GM18868 (cell line): ENCODE measurements around the gene HNRNPLL.

Experiments
- ATAC-seq: cut with Tn5 transposase; IDR thresholded peaks from one replicate; pipeline ENCODE4 v1.9.1; 2021; ENCODE audit warnings: mild to moderate bottlenecking, moderate library complexity; ENCODE audit not compliant: unreplicated experiment

Gene HNRNPLL

GRCh38 chr2:38533757-38534545 lies 68.8 kb downstream of the HNRNPLL start:
- no peak for ATAC-seq

DNA sequence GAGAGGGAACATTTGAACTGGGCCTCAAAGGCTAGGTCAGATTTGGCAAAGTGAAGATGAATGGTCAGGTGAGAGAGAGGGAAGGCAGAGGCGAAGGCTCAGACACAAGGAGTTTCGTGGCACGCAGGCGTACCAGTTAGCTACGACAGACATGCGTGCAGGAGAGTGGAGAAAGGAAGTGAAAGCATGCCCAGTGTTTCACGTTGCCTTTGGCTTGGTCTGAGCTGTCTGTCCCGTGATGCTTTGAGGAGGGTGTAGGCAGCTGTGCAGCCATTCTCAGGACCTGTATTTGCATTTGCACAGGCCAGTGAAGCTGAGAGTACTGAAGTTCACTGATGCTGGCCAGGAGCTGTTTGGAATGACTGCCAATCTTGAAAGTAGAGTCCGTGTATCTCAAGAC lies 69.5 kb downstream of the HNRNPLL start:
- ATAC-seq, result peak; percentile 98

- ATAC-seq, result no peak
These were observed 70.4 kb downstream of the HNRNPLL start for GRCh38 chr2:38532366-38532765.

- no peak for ATAC-seq
These were observed 73.5 kb downstream of the HNRNPLL start for GRCh38 chr2:38529208-38529607.

- no peak for ATAC-seq
These were observed 74.2 kb downstream of the HNRNPLL start for GRCh38 chr2:38528534-38528933.

DNA sequence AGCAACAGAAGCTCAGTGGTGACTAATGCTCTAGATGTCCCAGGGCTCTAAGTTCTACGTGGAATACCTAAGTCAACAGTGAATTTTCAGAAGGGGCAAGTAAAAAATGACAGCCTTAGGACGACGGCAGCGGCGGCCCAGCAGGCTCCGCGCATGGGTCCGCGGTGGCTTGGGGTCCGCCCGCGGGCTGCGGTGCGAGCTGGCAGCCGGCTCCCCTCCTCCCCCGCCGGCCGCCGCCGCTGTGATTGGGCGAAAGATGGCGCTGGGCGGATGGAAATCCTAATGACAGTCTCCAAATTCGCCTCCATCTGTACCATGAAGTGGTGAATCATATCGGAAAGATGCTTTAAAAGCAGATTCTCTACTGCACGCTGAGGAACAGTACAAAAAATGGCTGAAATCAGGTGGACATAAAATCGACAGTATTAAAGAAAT lies 74.7 kb downstream of the HNRNPLL start:
- ATAC-seq, result peak; percentile 47

DNA sequence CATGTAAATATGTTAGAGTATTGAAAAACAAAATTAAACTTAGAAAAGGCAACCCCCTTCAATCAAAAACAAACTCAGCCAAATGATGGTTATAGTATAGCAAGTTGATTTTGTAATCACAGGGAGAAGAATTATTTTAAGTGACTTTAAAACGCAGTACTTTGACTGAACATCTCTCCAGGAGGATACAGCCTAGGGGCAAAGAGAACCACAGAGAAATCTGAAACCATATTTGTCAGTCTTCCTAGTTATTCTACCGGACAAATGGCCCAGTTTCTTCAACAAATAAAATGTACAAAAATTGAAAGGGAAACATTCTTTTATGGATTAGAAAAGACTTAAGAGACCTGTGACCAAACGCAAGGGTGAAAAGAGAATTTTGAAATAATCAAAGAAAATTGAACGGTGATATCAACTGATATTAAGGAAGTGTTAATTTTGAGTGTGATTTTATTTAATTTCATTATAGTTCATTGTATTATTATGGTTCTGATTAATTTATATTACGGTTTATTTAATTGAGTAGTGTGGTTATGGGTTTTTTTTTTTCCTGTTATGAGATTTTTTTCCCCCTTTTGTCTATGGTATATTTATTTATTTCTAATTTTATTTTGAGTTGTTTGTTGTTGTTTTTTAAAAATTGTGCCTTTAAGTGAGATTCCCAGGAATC lies 75.3 kb downstream of the HNRNPLL start:
- ATAC-seq, result no peak

DNA sequence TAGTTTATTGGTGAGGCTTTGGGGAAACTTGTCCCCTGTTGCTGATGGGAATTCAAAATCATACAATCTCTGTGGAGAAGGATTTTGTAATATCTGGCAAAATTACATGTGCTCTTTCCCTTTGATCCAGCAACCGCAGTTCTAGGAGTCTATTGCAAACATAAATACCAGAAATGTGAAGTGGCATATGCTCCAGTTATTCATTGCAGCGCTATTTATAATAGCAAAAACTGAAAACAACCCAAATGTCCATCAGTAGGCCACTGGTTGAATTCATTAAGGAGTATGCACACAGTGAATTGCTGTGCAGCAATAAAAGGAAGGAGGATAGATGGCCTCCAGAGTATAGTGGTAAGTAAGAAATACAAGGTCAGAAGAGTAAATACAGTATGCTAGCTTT lies 76.5 kb downstream of the HNRNPLL start:
- ATAC-seq, result no peak

DNA sequence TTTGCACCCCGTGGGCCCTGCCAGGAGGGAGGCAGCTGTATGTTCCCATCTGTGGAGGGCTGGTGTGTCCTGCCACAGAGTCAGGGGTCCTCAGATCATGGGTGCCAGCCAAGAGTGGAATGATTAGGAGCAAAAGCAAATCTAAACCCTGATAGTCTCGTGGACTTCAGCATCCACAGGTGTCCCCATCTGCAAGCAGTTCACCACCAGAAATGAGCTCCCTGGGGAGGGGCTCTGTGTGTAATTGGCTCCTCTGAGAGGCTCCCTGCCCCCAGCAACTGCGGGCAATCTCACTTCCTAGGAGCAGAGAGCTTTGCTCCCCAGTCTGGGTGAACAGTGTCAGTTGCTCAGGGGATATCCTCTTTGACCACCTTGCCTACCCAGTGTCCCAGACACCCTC lies 78.1 kb downstream of the HNRNPLL start:
- ATAC-seq, result no peak

GRCh38 chr2:38523728-38524437 lies 78.8 kb downstream of the HNRNPLL start:
- no peak for ATAC-seq

DNA sequence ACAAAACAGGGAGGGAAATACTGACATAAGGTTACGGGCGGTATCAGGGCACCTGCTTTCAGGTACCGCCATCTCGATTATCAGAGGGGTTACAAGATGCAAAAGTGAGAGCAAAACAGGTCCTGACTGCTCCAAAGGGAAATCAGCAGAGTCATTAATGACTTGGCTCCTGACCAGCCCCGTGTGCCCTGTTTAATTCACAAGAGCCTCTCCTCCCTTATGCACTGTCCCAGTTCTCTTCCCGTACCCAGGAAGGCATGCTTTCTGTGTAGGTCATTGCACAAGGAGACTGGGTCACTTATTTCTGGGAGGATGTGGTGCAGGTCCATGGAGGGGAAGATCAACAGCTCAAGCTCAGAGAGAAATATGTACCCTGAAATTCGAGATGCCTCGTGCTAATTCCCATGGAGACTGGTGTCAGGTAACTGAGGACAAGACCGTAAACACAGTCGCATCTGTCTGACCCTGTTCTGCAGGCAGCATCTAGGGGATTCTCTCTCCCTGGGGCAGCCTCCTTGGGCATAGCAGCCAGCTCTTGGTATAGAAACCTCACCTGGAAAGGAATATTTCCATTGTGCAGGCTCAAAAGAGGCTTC lies 79.9 kb downstream of the HNRNPLL start:
- no peak for ATAC-seq

- no peak for ATAC-seq
These were observed 80.9 kb downstream of the HNRNPLL start for GRCh38 chr2:38521835-38522234.

DNA sequence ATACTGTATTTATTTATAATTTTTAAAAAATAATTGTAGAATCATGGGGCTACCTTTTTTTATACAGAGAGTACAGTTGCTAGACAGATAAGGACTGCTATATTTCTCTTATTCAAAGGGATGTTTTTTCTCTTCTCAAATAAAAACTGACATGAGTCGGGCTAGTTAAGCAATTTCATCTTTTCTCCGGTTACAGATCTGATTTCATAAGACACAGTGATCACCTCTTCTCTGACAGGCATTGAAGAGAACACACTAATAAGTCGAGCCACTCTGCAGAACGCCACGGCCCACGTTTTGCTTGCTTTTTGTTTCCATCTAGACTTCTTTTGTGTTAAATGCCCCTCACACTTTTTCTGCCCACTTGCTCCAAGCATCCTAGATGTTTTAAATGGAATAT lies 85.4 kb downstream of the HNRNPLL start:
- no peak for ATAC-seq

GRCh38 chr2:38516526-38516925 lies 86.2 kb downstream of the HNRNPLL start:
- ATAC-seq, result no peak

DNA sequence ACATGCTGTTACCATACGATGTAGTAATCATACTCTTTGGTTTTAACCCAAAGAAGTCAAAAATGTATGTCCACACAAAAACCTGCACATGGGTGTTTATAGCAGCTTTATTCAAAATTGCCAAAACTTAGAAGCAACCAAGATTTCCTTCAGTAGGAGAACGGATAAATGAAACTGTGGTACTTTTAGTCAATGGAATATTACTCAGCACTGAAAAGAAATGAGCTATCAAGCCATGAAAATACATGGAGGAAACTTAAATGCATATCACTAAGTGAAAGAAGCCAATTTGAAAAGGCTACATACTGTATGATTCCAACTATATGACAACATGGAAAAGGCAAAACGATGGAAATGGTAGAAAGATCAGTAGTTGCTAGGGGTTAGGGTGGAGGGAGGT lies 86.6 kb downstream of the HNRNPLL start:
- no peak for ATAC-seq

DNA sequence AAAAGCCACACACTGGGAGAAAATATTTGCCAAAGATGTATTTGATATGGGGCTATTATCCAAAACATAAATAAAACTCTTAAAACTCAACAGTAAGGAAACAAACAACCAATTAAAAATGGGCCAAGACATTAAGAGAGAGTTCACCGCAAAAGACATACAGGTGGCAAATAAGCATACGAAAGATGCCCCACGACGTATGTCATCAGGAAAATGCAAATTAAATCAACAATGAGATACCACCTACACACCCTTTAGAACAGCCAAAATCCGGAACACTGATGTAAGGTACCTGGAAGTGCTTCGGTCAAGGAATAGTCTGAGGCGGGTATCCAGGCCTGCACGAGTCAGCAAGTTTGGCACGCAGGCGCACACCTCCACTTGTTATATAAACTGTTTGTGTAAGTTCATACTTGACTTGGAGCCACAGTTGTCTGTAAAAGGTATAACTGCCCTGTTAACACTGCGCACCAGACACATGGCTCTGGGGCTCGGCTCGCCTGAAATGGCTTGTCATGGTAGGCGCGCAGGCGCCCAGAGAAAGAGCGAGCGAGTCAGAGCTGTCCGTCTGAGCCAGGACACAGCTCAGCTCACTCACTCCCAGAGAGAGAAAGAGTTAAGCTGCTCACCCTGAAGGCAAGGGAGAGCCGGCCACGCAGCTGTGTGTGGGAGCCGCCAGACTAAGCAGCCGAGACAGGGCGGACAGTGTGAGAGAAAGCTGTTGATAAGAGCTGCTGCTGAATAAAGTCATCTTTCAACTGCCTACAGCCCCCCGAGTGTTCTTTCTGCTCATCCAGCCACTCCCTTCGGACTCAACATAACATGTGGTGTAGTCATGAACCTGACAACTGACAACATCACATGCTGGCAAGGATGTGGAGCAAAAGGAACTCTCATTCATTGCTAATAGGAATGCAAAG lies 87.3 kb downstream of the HNRNPLL start:
- ATAC-seq, result no peak

DNA sequence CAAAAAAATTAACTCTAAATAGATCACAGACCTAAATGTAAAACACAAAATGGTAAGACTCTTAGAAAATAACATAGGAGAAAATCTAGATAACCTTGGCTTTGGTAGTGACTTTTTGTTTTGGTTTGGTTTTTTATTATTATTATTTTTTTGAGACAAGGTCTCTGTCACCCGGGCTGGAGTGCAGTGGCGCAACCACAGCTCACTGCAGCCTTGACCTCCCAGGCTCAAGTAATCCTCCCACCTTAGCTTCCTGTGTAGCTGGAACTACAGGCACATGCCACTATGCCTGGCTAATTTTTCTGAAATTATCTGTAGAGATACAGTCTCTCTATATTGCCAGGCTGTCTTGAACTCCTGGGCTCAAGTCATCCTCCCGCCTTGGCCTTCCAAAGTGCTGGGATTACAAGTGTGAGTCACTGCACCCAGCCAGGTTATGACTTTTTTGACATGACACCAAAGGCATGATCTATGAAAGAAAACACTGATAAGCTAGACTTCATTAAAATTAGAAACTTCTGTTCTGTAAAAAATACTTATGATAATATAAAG lies 88.0 kb downstream of the HNRNPLL start:
- no peak for ATAC-seq

DNA sequence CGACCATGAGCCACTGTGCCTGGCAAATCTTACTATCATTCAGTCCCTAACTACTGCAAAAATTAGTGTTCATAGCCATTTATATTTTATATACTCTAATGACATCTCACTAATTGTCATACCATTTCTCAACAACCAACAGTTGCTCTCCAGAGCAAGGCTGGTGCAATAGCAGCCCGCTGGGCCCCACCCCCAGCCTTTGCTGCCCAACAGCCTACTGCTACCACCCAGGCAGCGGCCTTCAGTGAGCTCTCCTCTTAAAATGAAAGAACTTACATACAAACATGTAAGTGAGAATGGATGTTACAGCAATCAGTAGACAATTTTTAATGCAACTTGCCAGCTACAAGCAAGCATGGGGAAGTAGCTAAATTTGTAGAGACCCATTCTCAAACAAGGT lies 90.5 kb downstream of the HNRNPLL start:
- no peak for ATAC-seq
